ENCODE results near the gene C17orf100. TPM values are rescaled to one million over a fixed set of nuclear protein-coding genes. Genes with fewer than 3 reads are reported as not detected.

The C17orf100 gene
- total and polyA plus RNA-seq, 2 donors (not counting 1 experiment from before 2014, with no cell fraction given) = 0.33 to 1.5 TPM

DNA sequence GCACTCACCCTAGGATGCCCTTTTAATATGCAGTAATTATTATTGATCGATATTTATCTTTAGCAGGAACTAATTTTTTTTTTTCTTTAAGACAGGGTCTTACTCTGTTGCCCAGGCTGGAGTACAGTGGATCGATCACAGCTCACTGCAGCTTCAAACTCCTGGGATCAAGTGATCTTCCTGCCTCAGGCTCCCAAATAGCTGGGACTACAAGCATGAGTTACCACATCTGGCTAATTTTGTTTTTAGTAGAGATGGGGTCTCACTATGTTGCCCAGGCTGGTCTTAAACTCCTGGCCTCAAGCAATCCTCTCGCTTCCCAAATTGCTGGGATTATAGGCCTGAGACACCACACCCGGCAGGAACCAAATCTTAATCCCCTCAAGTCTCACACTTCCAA lies 40.3 kb upstream of the C17orf100 start:
- no peak overlapping the region for H3K27ac ChIP-seq (ENCODE audit: insufficient read depth, low read length)
- no peaks in the 10 kb centered on the region for H3K9me3 ChIP-seq (ENCODE audit: control insufficient read depth, insufficient read depth, low read depth, low read length)
- TF ChIP-seq EZH2 (IDR thresholded peaks at IDR 0.05; ENCODE audit: low read length, missing control alignments) = no peak
- TF ChIP-seq, protein P1, sequence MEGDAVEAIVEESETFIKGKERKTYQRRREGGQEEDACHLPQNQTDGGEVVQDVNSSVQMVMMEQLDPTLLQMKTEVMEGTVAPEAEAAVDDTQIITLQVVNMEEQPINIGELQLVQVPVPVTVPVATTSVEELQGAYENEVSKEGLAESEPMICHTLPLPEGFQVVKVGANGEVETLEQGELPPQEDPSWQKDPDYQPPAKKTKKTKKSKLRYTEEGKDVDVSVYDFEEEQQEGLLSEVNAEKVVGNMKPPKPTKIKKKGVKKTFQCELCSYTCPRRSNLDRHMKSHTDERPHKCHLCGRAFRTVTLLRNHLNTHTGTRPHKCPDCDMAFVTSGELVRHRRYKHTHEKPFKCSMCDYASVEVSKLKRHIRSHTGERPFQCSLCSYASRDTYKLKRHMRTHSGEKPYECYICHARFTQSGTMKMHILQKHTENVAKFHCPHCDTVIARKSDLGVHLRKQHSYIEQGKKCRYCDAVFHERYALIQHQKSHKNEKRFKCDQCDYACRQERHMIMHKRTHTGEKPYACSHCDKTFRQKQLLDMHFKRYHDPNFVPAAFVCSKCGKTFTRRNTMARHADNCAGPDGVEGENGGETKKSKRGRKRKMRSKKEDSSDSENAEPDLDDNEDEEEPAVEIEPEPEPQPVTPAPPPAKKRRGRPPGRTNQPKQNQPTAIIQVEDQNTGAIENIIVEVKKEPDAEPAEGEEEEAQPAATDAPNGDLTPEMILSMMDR (conservative IDR thresholded peaks at IDR 0.05 in 1 of 2, IDR thresholded peaks at IDR 0.05 in 1 of 2; ENCODE audit: low read depth in 1 of 2, low read length in 2 of 2) = no peak
- peaks cover 11% of the 10 kb centered on the region for H3K36me3 ChIP-seq (ENCODE audit: control insufficient read depth, insufficient read depth, low read length)
- H3K27me3 ChIP-seq (ENCODE audit: control insufficient read depth, insufficient read depth, low read length) = no peaks in the 10 kb centered on the region
- H3K4me1 ChIP-seq (ENCODE audit: control insufficient read depth, extremely low read depth, insufficient read depth, low read length) = no peaks in the 10 kb centered on the region
- H3K4me2 ChIP-seq (ENCODE audit: extremely low read depth, insufficient read depth, low read length) = no peak overlapping the region
- H2AFZ ChIP-seq (ENCODE audit: low read length) = no peak overlapping the region
- H4K20me1 ChIP-seq (ENCODE audit: control insufficient read depth, extremely low read depth, insufficient read depth, low read length) = no peaks in the 10 kb centered on the region
- H3K9ac ChIP-seq (ENCODE audit: insufficient read depth, low read length) = no peak overlapping the region
- no peak for DNase-seq (ENCODE audit: low read depth in 2 of 2)
- no peaks in the 10 kb centered on the region for H3K79me2 ChIP-seq (ENCODE audit: control insufficient read depth, insufficient read depth, low read length)
- no peak overlapping the region for H3K4me3 ChIP-seq (replicated peaks in 1 of 4; ENCODE audit: control extremely low read depth in 1 of 4, insufficient read depth in 1 of 4, low read depth in 3 of 4, low read length in 4 of 4)

DNA sequence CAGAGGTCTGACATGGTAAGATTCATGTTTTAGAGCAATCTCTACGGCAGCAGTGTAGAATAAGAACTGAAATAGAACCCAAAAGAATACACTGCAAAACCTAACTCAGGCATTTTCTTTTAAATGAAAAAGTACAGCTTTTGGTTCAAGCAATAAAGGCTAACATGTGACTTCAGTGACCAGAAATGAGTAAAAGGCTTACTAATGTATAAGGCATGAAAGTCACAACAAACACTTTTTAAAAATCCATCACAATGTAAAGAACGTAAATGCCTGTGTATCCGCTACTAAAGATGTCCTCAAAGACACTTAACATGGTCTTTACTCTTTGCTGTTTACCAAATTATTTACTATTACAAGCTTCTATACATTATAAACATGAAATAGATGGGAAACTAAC lies 27.6 kb upstream of the C17orf100 start:
- H3K27me3 ChIP-seq (ENCODE audit: control insufficient read depth, insufficient read depth, low read length) = no peaks in the 10 kb centered on the region
- H3K4me2 ChIP-seq (ENCODE audit: extremely low read depth, insufficient read depth, low read length) = no peak overlapping the region
- no peaks in the 10 kb centered on the region for H4K20me1 ChIP-seq (ENCODE audit: control insufficient read depth, extremely low read depth, insufficient read depth, low read length)
- no peak overlapping the region for H3K4me3 ChIP-seq (replicated peaks in 1 of 4; ENCODE audit: control extremely low read depth in 1 of 4, insufficient read depth in 1 of 4, low read depth in 3 of 4, low read length in 4 of 4)
- H3K9ac ChIP-seq (ENCODE audit: insufficient read depth, low read length) = no peak overlapping the region
- H3K79me2 ChIP-seq (ENCODE audit: control insufficient read depth, insufficient read depth, low read length) = no peaks in the 10 kb centered on the region
- H2AFZ ChIP-seq (ENCODE audit: low read length) = no peak overlapping the region
- H3K36me3 ChIP-seq (ENCODE audit: control insufficient read depth, insufficient read depth, low read length) = peaks cover 3% of the 10 kb centered on the region
- no peak overlapping the region for H3K27ac ChIP-seq (ENCODE audit: insufficient read depth, low read length)
- H3K9me3 ChIP-seq (ENCODE audit: control insufficient read depth, insufficient read depth, low read depth, low read length) = no peaks in the 10 kb centered on the region
- peak; percentile 18 to 35 for DNase-seq (ENCODE audit: low read depth in 2 of 2)
- TF ChIP-seq, protein P1 (conservative IDR thresholded peaks at IDR 0.05 in 1 of 2, IDR thresholded peaks at IDR 0.05 in 1 of 2; ENCODE audit: low read depth in 1 of 2, low read length in 2 of 2) = no peak
- TF ChIP-seq EZH2 (IDR thresholded peaks at IDR 0.05; ENCODE audit: low read length, missing control alignments) = no peak
- no peaks in the 10 kb centered on the region for H3K4me1 ChIP-seq (ENCODE audit: control insufficient read depth, extremely low read depth, insufficient read depth, low read length)

GRCh38 chr17:6626616-6627015 lies 24.9 kb upstream of the C17orf100 start:
- Histone ChIP-seq H3K27ac (ENCODE audit: insufficient read depth, low read length) (no peak overlapping the region), H3K4me1 (ENCODE audit: control insufficient read depth, extremely low read depth, insufficient read depth, low read length) (no peaks in the 10 kb centered on the region), H3K9me3 (ENCODE audit: control insufficient read depth, insufficient read depth, low read depth, low read length) (no peaks in the 10 kb centered on the region), H2AFZ (ENCODE audit: low read length) (no peak overlapping the region), H3K9ac (ENCODE audit: insufficient read depth, low read length) (no peak overlapping the region), H3K27me3 (ENCODE audit: control insufficient read depth, insufficient read depth, low read length) (no peaks in the 10 kb centered on the region), H3K36me3 (ENCODE audit: control insufficient read depth, insufficient read depth, low read length) (peaks cover 3% of the 10 kb centered on the region), H3K79me2 (ENCODE audit: control insufficient read depth, insufficient read depth, low read length) (no peaks in the 10 kb centered on the region), H4K20me1 (ENCODE audit: control insufficient read depth, extremely low read depth, insufficient read depth, low read length) (no peaks in the 10 kb centered on the region), H3K4me2 (ENCODE audit: extremely low read depth, insufficient read depth, low read length) (peak overlapping the region; percentile 27), H3K4me3 (replicated peaks in 1 of 4; ENCODE audit: control extremely low read depth in 1 of 4, insufficient read depth in 1 of 4, low read depth in 3 of 4, low read length in 4 of 4) (no peak overlapping the region)
- TF ChIP-seq, protein P1 (conservative IDR thresholded peaks at IDR 0.05 in 1 of 2, IDR thresholded peaks at IDR 0.05 in 1 of 2; ENCODE audit: low read depth in 1 of 2, low read length in 2 of 2) = no peak
- no peak for TF ChIP-seq EZH2 (IDR thresholded peaks at IDR 0.05; ENCODE audit: low read length, missing control alignments)
- DNase-seq (ENCODE audit: low read depth in 2 of 2) = no peak
